ENCODE measurements around the gene PTPN6.

PTPN6 gene

DNA sequence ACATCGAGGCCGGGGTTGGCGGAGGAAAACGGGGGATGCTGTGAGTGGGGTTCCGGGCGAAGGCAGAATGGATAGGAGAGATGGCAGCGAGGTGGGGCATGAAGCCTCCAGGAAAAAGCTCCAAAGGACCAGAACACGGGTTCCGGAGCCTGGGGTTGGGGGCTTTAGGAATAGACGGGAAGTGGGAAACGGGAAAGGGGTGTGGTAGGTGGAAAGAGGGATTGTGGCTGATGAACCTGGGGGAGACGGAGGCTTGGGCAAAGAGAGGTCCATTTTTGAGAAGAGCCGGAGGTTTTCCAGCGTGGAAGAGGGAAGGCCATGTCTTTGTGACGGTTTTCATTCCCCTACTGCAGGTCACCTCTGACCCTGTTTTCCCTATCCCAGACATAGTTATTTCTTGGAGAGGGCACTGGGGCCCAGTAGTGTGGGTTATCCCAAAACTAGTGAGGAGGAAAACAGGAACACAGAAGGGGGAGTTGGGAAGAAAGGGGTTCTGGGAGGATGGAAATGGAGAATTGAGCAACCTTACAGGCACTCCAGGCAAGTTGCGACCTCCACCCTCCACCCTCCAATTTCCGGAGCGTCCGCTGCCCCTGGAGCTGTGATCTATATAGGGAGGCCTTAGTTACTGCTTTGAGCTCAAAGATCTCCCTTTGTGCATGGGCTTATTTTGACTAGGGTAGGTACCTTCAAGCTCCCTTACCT lies 22.3 kb upstream of the PTPN6 start:
- no peaks in the 10 kb centered on the region for H3K27me3 ChIP-seq (ENCODE audit: low read depth)
- H3K9me3 ChIP-seq = no peaks in the 10 kb centered on the region
- no peak for DNase-seq (ENCODE audit: low spot score in 2 of 2)
- in situ Hi-C loops (cut with MboI; ENCODE audit: low sequenced_read_pairs) = no loop called here
- peak overlapping the region; percentile 70 for H3K4me3 ChIP-seq
- H3K36me3 ChIP-seq (replicated peaks) = peaks cover 13% of the 10 kb centered on the region
- peaks cover 40% of the 10 kb centered on the region for H3K4me1 ChIP-seq

DNA sequence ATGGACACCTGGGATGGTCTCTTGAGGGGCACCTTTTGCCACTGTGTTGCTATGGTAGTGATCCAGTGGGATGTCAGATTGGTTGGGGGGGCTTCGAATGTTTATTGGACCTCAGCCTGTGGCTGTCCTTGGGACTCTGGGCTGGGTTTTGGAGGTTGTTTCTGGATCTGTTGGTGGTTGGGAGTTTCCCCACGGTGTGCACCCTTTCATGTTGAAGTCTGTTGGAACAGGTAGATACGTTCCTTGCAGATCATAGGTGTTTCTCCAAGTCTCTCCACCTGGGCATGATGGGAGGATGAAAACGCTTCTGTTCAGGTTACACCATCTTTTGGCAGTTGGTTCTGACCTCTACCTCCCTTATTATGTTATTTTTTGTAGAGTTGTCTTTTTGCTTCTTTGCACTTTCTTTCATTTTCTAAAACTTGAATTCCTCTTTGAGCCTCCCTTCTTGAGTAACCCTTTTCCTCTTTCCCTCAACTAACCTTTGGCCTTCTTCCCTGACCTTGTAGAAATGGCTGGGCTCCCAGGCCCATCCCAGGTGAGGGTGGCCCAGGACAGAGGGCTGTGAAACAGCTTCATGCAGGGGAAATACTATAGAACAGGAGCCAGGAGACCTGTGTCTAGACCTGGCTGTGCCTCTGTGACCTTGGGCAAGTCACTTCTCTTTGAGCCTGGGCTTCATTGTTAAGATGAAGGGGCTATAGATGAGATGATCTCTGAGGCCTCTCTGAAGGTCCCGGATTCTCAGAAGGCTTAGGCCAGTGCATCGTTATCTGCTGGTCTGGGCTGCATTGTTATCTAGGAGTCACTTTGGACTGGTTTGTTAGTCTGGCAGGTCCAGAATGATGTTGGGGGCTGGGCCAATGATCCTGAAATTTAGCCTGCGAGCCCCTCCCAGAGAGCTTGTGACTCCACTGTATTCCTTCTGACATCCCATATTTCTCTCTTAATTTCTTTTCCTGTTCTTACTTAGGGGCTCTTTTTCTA lies 21.4 kb upstream of the PTPN6 start:
- Histone ChIP-seq H3K27me3 (ENCODE audit: low read depth) (no peaks in the 10 kb centered on the region), H3K9me3 (no peaks in the 10 kb centered on the region), H3K4me3 (peak overlapping the region; percentile 70), H3K36me3 (replicated peaks) (peaks cover 19% of the 10 kb centered on the region), H3K4me1 (peaks cover 36% of the 10 kb centered on the region)
- in situ Hi-C loops (cut with MboI; ENCODE audit: low sequenced_read_pairs) = no loop called here
- DNase-seq (ENCODE audit: low spot score in 2 of 2) = no peak

DNA sequence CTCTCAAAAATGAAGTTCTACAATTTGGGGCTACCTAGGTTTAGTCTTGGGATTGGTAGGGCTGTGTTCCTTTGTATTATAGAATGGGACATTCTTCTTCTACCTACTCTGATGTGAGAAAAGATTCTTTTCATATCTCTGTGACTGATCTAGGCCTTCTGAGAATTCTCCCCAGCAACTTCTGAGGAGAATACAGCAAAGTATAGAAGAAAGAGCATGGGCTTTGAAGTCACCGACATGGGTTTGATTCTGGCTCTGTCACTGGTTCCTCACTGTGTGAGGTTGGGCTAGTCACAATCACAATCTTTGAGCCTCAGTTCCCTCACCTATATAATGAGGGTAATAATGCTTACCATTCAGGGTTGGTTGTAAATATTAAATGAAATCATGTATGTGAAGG lies 18.4 kb upstream of the PTPN6 start:
- Histone ChIP-seq H3K36me3 (replicated peaks) (peaks cover 41% of the 10 kb centered on the region), H3K4me1 (peaks cover 15% of the 10 kb centered on the region), H3K4me3 (no peak overlapping the region), H3K9me3 (no peaks in the 10 kb centered on the region), H3K27me3 (ENCODE audit: low read depth) (no peaks in the 10 kb centered on the region)
- DNase-seq (ENCODE audit: low spot score in 2 of 2) = no peak
- in situ Hi-C loops (cut with MboI; ENCODE audit: low sequenced_read_pairs) = no loop called here

DNA sequence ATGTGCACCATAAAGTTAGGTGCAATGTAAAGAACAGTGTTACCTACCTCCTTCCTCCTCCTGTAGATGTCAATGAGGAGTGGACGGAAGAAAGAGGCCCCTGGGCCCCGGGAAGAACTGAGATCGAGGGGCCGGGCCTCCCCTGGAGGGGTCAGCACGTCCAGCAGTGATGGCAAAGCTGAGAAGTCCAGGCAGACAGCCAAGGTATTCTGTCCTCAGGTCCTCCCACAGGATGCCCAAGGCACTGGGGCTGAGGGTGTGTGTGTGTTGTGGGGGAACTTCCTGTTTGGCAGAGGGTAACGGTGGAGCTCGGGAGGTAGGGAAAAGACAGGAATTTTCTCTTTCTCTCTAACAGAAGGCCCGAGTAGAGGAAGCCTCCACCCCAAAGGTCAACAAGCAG lies 17.0 kb upstream of the PTPN6 start:
- DNase-seq (ENCODE audit: low spot score in 2 of 2) = no peak
- in situ Hi-C loops (cut with MboI; ENCODE audit: low sequenced_read_pairs) = no loop called here
- Histone ChIP-seq H3K36me3 (replicated peaks) (peaks cover 49% of the 10 kb centered on the region), H3K4me1 (peaks cover 18% of the 10 kb centered on the region), H3K27me3 (ENCODE audit: low read depth) (no peaks in the 10 kb centered on the region), H3K9me3 (no peaks in the 10 kb centered on the region), H3K4me3 (no peak overlapping the region)

DNA sequence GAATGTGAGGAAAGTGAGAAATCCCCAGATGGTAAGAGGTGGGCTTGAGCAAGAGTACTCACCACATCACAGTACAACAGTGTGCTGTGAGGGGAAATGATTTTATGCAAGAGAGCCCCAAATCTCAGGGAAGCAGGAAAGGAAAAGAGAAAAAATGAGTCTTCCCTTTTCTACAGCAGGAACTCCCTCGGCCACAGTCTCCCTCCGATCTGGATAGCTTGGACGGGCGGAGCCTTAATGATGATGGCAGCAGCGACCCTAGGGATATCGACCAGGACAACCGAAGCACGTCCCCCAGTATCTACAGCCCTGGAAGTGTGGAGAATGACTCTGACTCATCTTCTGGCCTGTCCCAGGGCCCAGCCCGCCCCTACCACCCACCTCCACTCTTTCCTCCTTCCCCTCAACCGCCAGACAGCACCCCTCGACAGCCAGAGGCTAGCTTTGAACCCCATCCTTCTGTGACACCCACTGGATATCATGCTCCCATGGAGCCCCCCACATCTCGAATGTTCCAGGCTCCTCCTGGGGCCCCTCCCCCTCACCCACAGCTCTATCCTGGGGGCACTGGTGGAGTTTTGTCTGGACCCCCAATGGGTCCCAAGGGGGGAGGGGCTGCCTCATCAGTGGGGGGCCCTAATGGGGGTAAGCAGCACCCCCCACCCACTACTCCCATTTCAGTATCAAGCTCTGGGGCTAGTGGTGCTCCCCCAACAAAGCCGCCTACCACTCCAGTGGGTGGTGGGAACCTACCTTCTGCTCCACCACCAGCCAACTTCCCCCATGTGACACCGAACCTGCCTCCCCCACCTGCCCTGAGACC lies 15.6 kb upstream of the PTPN6 start:
- in situ Hi-C loops (cut with MboI; ENCODE audit: low sequenced_read_pairs) = no loop called here
- H3K9me3 ChIP-seq = no peaks in the 10 kb centered on the region
- no peak overlapping the region for H3K4me3 ChIP-seq
- no peak for DNase-seq (ENCODE audit: low spot score in 2 of 2)
- H3K27me3 ChIP-seq (ENCODE audit: low read depth) = no peaks in the 10 kb centered on the region
- H3K4me1 ChIP-seq = peaks cover 7% of the 10 kb centered on the region; the same call in 1 of the 2 replicates
- peaks cover 57% of the 10 kb centered on the region for H3K36me3 ChIP-seq (replicated peaks)

DNA sequence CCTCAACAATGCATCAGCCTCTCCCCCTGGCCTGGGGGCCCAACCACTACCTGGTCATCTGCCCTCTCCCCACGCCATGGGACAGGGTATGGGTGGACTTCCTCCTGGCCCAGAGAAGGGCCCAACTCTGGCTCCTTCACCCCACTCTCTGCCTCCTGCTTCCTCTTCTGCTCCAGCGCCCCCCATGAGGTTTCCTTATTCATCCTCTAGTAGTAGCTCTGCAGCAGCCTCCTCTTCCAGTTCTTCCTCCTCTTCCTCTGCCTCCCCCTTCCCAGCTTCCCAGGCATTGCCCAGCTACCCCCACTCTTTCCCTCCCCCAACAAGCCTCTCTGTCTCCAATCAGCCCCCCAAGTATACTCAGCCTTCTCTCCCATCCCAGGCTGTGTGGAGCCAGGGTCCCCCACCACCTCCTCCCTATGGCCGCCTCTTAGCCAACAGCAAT lies 14.9 kb upstream of the PTPN6 start:
- in situ Hi-C loops (cut with MboI; ENCODE audit: low sequenced_read_pairs) = no loop called here
- Histone ChIP-seq H3K27me3 (ENCODE audit: low read depth) (no peaks in the 10 kb centered on the region), H3K4me3 (no peak overlapping the region; the same call in 1 of the 2 replicates), H3K4me1 (peaks cover 7% of the 10 kb centered on the region; the same call in 1 of the 2 replicates), H3K36me3 (replicated peaks) (peaks cover 63% of the 10 kb centered on the region), H3K9me3 (no peaks in the 10 kb centered on the region)
- DNase-seq (ENCODE audit: low spot score in 2 of 2) = no peak

DNA sequence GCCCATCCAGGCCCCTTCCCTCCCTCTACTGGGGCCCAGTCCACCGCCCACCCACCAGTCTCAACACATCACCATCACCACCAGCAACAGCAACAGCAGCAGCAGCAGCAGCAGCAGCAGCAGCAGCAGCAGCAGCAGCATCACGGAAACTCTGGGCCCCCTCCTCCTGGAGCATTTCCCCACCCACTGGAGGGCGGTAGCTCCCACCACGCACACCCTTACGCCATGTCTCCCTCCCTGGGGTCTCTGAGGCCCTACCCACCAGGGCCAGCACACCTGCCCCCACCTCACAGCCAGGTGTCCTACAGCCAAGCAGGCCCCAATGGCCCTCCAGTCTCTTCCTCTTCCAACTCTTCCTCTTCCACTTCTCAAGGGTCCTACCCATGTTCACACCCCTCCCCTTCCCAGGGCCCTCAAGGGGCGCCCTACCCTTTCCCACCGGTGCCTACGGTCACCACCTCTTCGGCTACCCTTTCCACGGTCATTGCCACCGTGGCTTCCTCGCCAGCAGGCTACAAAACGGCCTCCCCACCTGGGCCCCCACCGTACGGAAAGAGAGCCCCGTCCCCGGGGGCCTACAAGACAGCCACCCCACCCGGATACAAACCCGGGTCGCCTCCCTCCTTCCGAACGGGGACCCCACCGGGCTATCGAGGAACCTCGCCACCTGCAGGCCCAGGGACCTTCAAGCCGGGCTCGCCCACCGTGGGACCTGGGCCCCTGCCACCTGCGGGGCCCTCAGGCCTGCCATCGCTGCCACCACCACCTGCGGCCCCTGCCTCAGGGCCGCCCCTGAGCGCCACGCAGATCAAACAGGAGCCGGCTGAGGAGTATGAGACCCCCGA lies 14.3 kb upstream of the PTPN6 start:
- Histone ChIP-seq H3K9me3 (no peaks in the 10 kb centered on the region), H3K4me3 (peak overlapping the region; percentile 67), H3K27me3 (ENCODE audit: low read depth) (no peaks in the 10 kb centered on the region), H3K4me1 (peaks cover 7% of the 10 kb centered on the region; the same call in 1 of the 2 replicates), H3K36me3 (replicated peaks) (peaks cover 68% of the 10 kb centered on the region)
- DNase-seq (ENCODE audit: low spot score in 2 of 2) = peak in 1 of 2 experiments; percentile 63
- in situ Hi-C loops (cut with MboI; ENCODE audit: low sequenced_read_pairs) = no loop called here

DNA sequence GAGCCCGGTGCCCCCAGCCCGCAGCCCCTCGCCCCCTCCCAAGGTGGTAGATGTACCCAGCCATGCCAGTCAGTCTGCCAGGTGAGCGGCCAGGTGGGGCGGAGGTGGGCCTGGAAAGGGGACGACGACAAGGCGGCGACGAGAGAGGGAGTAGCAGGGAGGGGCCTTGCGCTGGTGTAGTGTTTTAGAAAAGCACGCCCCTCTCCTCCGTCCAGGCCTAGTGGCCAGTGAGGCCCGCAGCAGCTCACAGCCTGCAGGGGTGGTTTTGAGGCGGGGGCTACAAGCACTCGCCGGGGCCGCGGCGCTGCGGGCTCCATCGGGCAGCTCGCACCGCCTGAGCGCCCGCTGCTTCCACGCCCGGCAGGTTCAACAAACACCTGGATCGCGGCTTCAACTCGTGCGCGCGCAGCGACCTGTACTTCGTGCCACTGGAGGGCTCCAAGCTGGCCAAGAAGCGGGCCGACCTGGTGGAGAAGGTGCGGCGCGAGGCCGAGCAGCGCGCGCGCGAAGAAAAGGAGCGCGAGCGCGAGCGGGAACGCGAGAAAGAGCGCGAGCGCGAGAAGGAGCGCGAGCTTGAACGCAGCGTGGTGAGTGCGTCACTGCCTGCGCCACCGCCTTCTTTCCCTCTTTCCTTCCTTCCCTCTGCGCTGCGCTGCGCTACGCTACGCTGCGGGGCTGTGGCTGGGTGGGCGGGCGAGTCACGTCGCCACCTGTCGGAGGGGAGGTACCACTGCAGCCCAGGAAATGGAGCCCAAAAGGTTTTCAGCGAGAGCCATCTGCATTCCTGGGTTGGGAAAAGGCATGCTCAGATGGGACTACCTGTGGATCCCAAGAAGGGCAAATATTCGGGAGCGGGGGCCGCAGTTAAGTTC lies 13.4 kb upstream of the PTPN6 start:
- no peaks in the 10 kb centered on the region for H3K9me3 ChIP-seq
- peak overlapping the region; percentile 67 for H3K4me3 ChIP-seq
- H3K4me1 ChIP-seq = peaks cover 7% of the 10 kb centered on the region; the same call in 1 of the 2 replicates
- H3K36me3 ChIP-seq (replicated peaks) = peaks cover 68% of the 10 kb centered on the region
- no peaks in the 10 kb centered on the region for H3K27me3 ChIP-seq (ENCODE audit: low read depth)
- DNase-seq (ENCODE audit: low spot score in 2 of 2) = peak; percentile 94 to 96
- in situ Hi-C loops (cut with MboI; ENCODE audit: low sequenced_read_pairs) = no loop called here

DNA sequence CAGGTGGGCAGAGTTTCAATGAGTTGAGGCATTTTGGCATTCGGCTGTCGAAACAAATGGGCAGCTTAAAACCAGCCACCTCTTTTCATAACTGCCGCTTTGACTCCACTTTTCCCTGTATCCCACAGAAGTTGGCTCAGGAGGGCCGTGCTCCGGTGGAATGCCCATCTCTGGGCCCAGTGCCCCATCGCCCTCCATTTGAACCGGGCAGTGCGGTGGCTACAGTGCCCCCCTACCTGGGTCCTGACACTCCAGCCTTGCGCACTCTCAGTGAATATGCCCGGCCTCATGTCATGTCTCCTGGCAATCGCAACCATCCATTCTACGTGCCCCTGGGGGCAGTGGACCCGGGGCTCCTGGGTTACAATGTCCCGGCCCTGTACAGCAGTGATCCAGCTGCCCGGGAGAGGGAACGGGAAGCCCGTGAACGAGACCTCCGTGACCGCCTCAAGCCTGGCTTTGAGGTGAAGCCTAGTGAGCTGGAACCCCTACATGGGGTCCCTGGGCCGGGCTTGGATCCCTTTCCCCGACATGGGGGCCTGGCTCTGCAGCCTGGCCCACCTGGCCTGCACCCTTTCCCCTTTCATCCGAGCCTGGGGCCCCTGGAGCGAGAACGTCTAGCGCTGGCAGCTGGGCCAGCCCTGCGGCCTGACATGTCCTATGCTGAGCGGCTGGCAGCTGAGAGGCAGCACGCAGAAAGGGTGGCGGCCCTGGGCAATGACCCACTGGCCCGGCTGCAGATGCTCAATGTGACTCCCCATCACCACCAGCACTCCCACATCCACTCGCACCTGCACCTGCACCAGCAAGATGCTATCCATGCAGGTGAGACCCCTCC lies 12.6 kb upstream of the PTPN6 start:
- no peak for DNase-seq (ENCODE audit: low spot score in 2 of 2)
- Histone ChIP-seq H3K27me3 (ENCODE audit: low read depth) (no peaks in the 10 kb centered on the region), H3K36me3 (replicated peaks) (peaks cover 66% of the 10 kb centered on the region), H3K4me3 (peak overlapping the region; percentile 67), H3K9me3 (no peaks in the 10 kb centered on the region), H3K4me1 (peaks cover 13% of the 10 kb centered on the region)
- in situ Hi-C loops (cut with MboI; ENCODE audit: low sequenced_read_pairs) = no loop called here

DNA sequence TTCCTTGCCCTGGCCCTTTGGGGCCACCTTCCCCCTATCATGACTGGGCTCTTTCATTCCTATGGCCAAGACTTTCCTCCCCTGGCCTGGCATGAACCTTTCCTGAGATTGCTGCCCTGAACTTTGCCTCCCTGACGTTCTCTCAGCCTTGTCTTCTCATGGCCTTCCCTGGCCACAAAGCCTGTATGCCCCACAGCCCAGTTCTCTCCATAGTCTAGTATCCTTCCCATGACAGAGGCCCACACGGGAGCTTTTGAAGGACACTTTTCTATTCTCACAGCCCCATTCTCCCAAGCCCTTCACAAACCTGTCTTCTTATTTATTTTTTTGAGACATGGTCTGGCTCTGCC lies 12.0 kb upstream of the PTPN6 start:
- H3K4me1 ChIP-seq = peaks cover 13% of the 10 kb centered on the region
- in situ Hi-C loops (cut with MboI; ENCODE audit: low sequenced_read_pairs) = no loop called here
- H3K27me3 ChIP-seq (ENCODE audit: low read depth) = no peaks in the 10 kb centered on the region
- no peak for DNase-seq (ENCODE audit: low spot score in 2 of 2)
- no peak overlapping the region for H3K4me3 ChIP-seq
- no peaks in the 10 kb centered on the region for H3K9me3 ChIP-seq
- peaks cover 60% of the 10 kb centered on the region for H3K36me3 ChIP-seq (replicated peaks)

DNA sequence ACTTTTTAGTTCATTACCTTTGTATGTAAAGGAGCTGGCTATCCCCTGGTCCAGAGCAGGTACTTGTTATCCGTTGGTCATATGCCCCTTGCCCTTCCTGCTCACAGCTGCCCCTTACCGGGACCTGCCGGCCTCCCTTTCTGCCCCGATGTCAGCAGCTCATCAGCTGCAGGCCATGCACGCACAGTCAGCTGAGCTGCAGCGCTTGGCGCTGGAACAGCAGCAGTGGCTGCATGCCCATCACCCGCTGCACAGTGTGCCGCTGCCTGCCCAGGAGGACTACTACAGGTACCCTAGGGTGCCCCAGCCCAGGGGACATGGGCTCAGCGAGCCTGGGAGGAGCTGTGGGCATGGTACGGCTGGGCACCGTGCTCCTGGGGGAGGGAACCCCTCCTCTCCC lies 9.9 kb upstream of the PTPN6 start:
- no peak for DNase-seq (ENCODE audit: low spot score in 2 of 2)
- Histone ChIP-seq H3K27me3 (ENCODE audit: low read depth) (no peaks in the 10 kb centered on the region), H3K4me3 (no peak overlapping the region), H3K4me1 (peaks cover 23% of the 10 kb centered on the region), H3K9me3 (no peaks in the 10 kb centered on the region), H3K36me3 (replicated peaks) (peaks cover 39% of the 10 kb centered on the region)
- in situ Hi-C loops (cut with MboI; ENCODE audit: low sequenced_read_pairs) = loop anchor here (5.0 to 10.0 kb wide), 2 partner anchors 74 to 174 kb away; partner anchors contain the start of gene TPI1

Data from HAP-1 (cell line).